ENCODE measurements around the gene HNRNPH1.

HNRNPH1 gene

GRCh38 chr5:179605026-179605833 lies 18.2 kb downstream of the HNRNPH1 start:
- no peak for DNase-seq (ENCODE audit: low spot score)

DNA sequence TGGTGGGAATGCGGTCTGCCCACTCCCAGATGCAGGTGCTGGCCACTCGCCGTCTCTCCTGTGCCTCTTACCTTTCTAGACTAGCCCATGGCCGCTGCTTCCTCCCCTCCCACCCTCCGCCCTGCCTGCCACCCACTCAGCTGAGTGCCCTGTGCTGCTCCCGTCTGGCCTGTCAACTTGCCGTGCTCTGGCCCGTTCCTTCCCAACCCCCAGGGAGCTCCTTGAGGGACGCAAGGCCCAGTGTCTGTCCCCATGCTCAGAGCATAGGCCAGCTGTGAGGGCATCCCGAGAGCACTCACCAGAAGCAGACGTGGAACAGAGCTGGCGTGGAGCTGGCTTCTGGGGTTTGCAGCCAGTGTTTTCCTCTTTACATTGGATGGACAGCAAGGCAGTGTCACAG lies 20.2 kb downstream of the HNRNPH1 start:
- no peak for DNase-seq (ENCODE audit: low spot score)

DNA sequence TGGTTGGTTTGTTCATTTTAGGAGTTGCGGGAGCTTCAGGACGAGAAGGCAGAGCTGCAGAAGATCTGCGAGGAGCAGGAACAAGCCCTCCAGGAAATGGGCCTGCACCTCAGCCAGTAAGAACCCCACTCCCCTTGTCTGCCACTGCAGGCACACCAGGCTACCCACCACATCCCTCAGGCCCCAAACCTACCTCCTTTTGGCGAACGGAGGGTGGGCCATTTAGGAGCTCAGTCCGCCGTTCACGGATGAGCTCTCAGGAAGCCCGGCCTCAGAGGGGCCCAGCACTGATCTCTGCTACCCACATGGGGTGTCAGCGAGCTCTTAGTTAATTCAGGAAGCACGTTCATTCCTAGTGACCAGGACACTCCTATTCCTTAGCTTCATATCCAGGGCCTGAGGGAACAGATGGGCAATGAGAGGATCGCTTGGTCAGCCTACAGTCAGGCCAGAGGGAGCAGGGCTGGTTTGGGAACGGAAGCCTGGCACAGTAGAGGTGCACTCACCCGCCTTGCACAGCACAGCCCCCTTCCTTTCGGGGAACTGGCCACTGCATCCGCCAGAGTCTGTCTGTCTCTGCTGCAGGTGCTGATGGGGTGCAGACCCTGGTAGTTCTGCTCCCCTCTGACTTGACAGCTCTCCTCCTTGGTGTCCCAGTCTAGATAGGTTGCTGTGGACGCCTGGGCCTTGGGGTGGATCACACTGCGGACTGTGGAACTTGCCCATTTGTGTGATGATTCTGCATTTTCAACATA lies 21.4 kb downstream of the HNRNPH1 start:
- no peak for DNase-seq (ENCODE audit: low spot score)

DNA sequence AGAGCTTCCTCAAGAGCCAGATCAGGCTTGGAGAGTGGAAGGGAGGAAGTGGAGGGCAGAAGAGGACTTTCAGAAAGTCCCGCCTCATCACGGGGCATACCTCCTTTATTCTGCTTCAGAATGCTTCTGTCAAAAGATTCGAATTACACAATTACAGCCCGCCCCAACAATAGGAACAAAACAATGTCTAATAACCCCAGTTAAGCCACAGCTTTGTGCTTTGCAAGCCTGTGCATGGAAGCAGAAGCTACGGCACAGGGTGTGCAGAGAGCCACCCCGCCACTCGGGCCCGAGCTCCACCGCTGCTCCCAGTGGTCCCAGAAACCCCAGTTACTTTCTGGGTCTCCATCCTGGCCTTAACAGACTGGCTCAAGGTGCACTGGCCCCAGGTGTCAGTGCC lies 23.5 kb downstream of the HNRNPH1 start:
- no peak for DNase-seq (ENCODE audit: low spot score)

DNA sequence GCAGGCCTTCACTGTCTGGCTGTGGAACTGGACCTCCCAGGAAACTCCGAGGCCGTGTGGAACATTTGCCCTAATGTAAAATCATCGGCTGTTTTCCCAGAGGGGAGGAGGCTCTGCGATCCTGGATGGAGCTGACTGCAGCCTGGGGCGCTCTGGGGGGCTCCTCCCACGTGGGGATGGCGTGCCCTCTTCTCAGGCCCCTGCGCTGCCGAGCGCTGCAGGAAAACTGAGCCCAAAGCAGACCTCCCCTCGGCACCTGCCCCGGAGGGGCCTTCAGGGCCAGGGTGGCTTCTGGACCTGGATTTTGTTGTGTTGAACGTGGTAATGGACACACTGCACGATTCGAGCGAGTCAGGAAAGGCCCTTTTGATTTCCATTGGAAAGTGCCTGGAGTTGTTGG lies 23.9 kb downstream of the HNRNPH1 start:
- no peak for DNase-seq (ENCODE audit: low spot score)

GRCh38 chr5:179599100-179599499 lies 24.4 kb downstream of the HNRNPH1 start:
- DNase-seq (ENCODE audit: low spot score), result no peak

GRCh38 chr5:179596421-179596820 lies 27.1 kb downstream of the HNRNPH1 start:
- no peak for DNase-seq (ENCODE audit: low spot score)

DNA sequence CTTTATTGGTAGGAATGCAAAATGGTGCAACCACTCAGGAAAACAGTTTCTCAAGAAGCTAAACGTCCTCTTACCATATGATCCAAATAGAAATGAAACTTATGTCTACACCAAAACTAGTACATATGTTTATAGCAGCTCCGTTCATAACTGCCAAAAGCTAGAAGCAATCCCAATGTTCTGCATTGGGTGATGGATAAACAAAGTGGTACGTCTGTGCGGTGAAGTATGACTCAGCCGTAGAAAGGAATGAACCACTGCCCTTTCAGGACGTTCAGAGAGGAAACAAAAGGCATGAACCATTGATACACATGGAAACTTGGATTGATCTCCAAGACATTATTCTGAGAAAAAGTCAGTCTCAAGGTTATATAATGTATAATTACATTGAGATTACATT lies 27.6 kb downstream of the HNRNPH1 start:
- no peak for DNase-seq (ENCODE audit: low spot score)

- DNase-seq (ENCODE audit: low spot score), result no peak
These were observed 35.3 kb downstream of the HNRNPH1 start for GRCh38 chr5:179588166-179588565.

DNA sequence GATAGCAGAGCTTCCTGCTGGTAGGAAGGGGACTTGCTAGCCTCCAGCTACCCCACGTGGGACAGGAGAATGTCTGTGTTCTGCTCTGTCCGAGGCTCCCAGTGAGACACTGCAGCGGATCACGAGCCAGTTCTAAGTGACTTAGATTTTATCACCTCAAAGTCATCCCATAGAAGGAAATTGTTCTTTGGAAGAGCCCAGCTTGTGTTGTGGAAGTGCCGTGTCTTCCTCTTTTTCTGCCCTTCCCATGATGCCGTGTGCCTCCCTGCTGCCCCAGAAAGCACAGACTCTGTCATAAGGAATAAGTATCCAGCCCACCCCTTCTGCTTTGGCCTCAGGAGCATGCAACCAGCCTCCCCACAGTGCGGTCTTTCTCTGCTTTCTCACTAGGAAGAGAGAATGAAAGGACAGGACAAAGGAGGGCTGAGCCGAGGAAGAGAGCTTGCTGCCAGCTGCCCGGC lies 37.5 kb downstream of the HNRNPH1 start:
- no peak for DNase-seq (ENCODE audit: low spot score)

GRCh38 chr5:179577286-179577960 lies 46.0 kb downstream of the HNRNPH1 start:
- DNase-seq (ENCODE audit: low spot score), result no peak

DNA sequence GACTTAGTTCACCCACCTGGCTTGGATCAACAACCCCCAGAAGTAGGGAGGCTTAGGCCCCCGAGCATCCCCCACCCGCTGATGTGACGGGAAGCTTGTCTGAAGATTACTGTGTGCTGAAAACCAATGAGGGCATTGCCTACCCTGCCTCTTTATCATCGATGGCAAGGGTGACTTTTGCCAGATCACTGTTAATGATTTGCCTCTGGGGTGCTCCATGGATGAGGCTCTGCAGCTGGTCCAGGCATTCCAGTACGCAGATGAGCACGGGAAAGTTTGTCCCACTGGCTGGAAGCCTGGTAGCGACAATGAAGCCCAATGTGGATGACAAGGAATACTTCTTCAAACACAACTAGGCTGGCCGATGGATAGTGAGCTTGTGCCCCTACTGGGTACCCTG lies 51.1 kb downstream of the HNRNPH1 start:
- no peak for DNase-seq (ENCODE audit: low spot score)

GRCh38 chr5:179568721-179569120 lies 54.8 kb downstream of the HNRNPH1 start:
- DNase-seq (ENCODE audit: low spot score), result no peak

GRCh38 chr5:179564526-179564925 lies 58.9 kb downstream of the HNRNPH1 start:
- no peak for DNase-seq (ENCODE audit: low spot score)
